Liver (tissue), 9 donors: ENCODE data around the gene RCAN2. TPM values are rescaled to one million over a fixed set of nuclear protein-coding genes. Genes with fewer than 3 reads are reported as not detected.

ENCODE experiments used
- DNase-seq: peaks from one replicate; pipeline ENCODE4 v3.0.0-alpha.2; 2017; ENCODE audit warnings: low spot score
- H3K27ac ChIP-seq, 2 donors: one replicate each; pipeline ENCODE4 v1.7.0; 2013; ENCODE audit warnings: inconsistent platforms in 2 of 2, low read length in 2 of 2, control low read depth in 1 of 2, low read depth in 1 of 2, mild to moderate bottlenecking in 1 of 2
- H3K27me3 ChIP-seq, 4 donors: one replicate each; pipeline versions ENCODE4 v1.6.1 to v1.7.0; 2013; ENCODE audit warnings: low read length in 3 of 4, inconsistent platforms in 1 of 4, mild to moderate bottlenecking in 1 of 4, moderate library complexity in 1 of 4; ENCODE audit not compliant: control insufficient read depth in 4 of 4, insufficient read depth in 4 of 4
- H3K36me3 ChIP-seq, 4 donors: one replicate each; pipeline versions ENCODE4 v1.6.1 to v1.7.0; 2013; ENCODE audit warnings: low read length in 3 of 4, mild to moderate bottlenecking in 3 of 4, low read depth in 1 of 4, moderate library complexity in 1 of 4; ENCODE audit not compliant: control insufficient read depth in 4 of 4, insufficient read depth in 3 of 4
- H3K4me1 ChIP-seq, 4 donors: one replicate each; pipeline versions ENCODE4 v1.6.1 to v1.7.0; 2013; ENCODE audit warnings: low read length in 3 of 4, mild to moderate bottlenecking in 3 of 4, moderate library complexity in 1 of 4; ENCODE audit not compliant: control insufficient read depth in 4 of 4, insufficient read depth in 4 of 4
- H3K4me3 ChIP-seq, 3 donors: one replicate each; pipeline versions ENCODE4 v1.6.1 to v1.7.0; 2013; ENCODE audit warnings: low read length in 3 of 3, control low read depth in 1 of 3, low read depth in 1 of 3, mild to moderate bottlenecking in 1 of 3
- H3K9ac ChIP-seq, 2 donors: one replicate each; pipeline ENCODE4 v1.7.0; 2013; ENCODE audit warnings: low read length in 2 of 2, mild to moderate bottlenecking in 2 of 2, moderate library complexity in 2 of 2, control low read depth in 1 of 2, low read depth in 1 of 2
- H3K9me3 ChIP-seq, 4 donors: one replicate each; pipeline versions ENCODE4 v1.6.1 to v1.7.0; 2013; ENCODE audit warnings: low read length in 3 of 4; ENCODE audit not compliant: control insufficient read depth in 4 of 4
- ATF3 ChIP-seq: IDR thresholded peaks from 2 replicates; pipeline ENCODE4 v1.6.1; 2016; ENCODE audit warnings: antibody characterized with exemption
- CTCF ChIP-seq: fragments of 150-350 bp; IDR thresholded peaks from 2 replicates; pipeline ENCODE4 v1.5.1; 2017; ENCODE audit warnings: improper control_type of control experiment, low read depth, low read length; ENCODE audit not compliant: missing input control
- EGR1 ChIP-seq, 2 donors: IDR thresholded peaks; 2 replicates each; pipeline ENCODE4 v1.6.1; 2016 to 2018; ENCODE audit warnings: antibody characterized with exemption in 2 of 2, low read depth in 2 of 2
- FOXA1 ChIP-seq: IDR thresholded peaks from 2 replicates; pipeline ENCODE4 v1.6.1; 2016; ENCODE audit warnings: antibody characterized with exemption
- FOXA2 ChIP-seq: IDR thresholded peaks from 2 replicates; pipeline ENCODE4 v1.6.1; 2016; ENCODE audit warnings: antibody characterized with exemption
- GABPA ChIP-seq, 2 donors: IDR thresholded peaks in 1 of 2; conservative IDR thresholded peaks in 1 of 2; 2 replicates each; pipeline ENCODE4 v1.6.1; 2016; ENCODE audit warnings: antibody characterized with exemption in 2 of 2, mild to moderate bottlenecking in 1 of 2, moderate library complexity in 1 of 2
- HNF4A ChIP-seq, 2 donors: conservative IDR thresholded peaks; 2 replicates each; pipeline ENCODE4 v1.6.1; 2016; ENCODE audit warnings: antibody characterized with exemption in 2 of 2, mild to moderate bottlenecking in 2 of 2
- HNF4G ChIP-seq: IDR thresholded peaks from 2 replicates; pipeline ENCODE4 v1.6.1; 2016; ENCODE audit warnings: antibody characterized with exemption
- JUND ChIP-seq, 2 donors: IDR thresholded peaks; 2 replicates each; pipeline ENCODE4 v1.6.1; 2016; ENCODE audit warnings: antibody characterized with exemption in 2 of 2
- MAX ChIP-seq: IDR thresholded peaks from 2 replicates; pipeline ENCODE4 v1.6.1; 2016; ENCODE audit warnings: antibody characterized with exemption
- NR2F2 ChIP-seq: IDR thresholded peaks from 2 replicates; pipeline ENCODE4 v1.6.1; 2016; ENCODE audit warnings: antibody characterized with exemption
- RAD21 ChIP-seq, 2 donors: IDR thresholded peaks; 2 replicates each; pipeline ENCODE4 v1.6.1; 2016; ENCODE audit warnings: antibody characterized with exemption in 2 of 2, mild to moderate bottlenecking in 2 of 2
- REST ChIP-seq: IDR thresholded peaks from 2 replicates; pipeline ENCODE4 v1.6.1; 2016; ENCODE audit warnings: antibody characterized with exemption, mild to moderate bottlenecking
- RXRA ChIP-seq, 2 donors: IDR thresholded peaks; 2 replicates each; pipeline ENCODE4 v1.6.1; 2017 to 2018; ENCODE audit warnings: antibody characterized with exemption in 2 of 2, mild to moderate bottlenecking in 1 of 2
- SP1 ChIP-seq: IDR thresholded peaks from 2 replicates; pipeline ENCODE4 v1.6.1; 2018; ENCODE audit warnings: antibody characterized with exemption, mild to moderate bottlenecking
- TAF1 ChIP-seq: conservative IDR thresholded peaks from 2 replicates; pipeline ENCODE4 v1.6.1; 2016; ENCODE audit warnings: antibody characterized with exemption, mild to moderate bottlenecking
- YY1 ChIP-seq: IDR thresholded peaks from 2 replicates; pipeline ENCODE4 v1.6.1; 2016; ENCODE audit warnings: antibody characterized with exemption, mild to moderate bottlenecking
- ZBTB33 ChIP-seq: IDR thresholded peaks from 2 replicates; pipeline ENCODE4 v1.6.1; 2016; ENCODE audit warnings: antibody characterized with exemption
- WGBS: extraction: QIAGEN DNeasy Blood & Tissue Kit; methylation state at CpG from one replicate; pipeline ENCODE4 v1.1.7; 2013; 5-methylcytosine and 5-hydroxymethylcytosine counted together
- polyA plus RNA-seq, 2 donors: library from polyadenylated mRNA; stranded (reverse) in 1 of 2; unstranded in 1 of 2; fragments of 200-250 nt in 1 of 2; fragments of >200 nt in 1 of 2; fragmentation: Nextera tagmentation in 1 of 2; extraction: Ambion mirVana in 1 of 2; gene quantifications; one replicate each; pipeline versions ENCODE4 v1.2.1 to v1.2.3, GENCODE V29; 2013 to 2015
- total RNA-seq, 2 donors: library from RNA; depleted of rRNA; stranded (reverse); fragments of >200 nt; gene quantifications; one replicate each; pipeline ENCODE4 v1.2.3, GENCODE V29; 2014
- donor health status: healthy.
- donor health status: healthy.
- donor health status: healthy.
- donor health status: healthy.
- donor health status: healthy.

RCAN2 gene
- total and polyA plus RNA-seq, 4 donors = 0.19 to 8.2 (median 2.4) TPM

GRCh38 chr6:46302176-46302575 lies 189.1 kb downstream of the RCAN2 start:
- no peak for DNase-seq
- Histone ChIP-seq H3K4me1 (no peaks in the 10 kb centered on the region), H3K9ac (no peak overlapping the region), H3K27ac (no peak overlapping the region), H3K36me3 (no peaks in the 10 kb centered on the region), H3K27me3 (no peaks in the 10 kb centered on the region), H3K9me3 (no peaks in the 10 kb centered on the region), H3K4me3 (no peak overlapping the region)
- TF ChIP-seq ZBTB33 (no peak), TAF1 (no peak), CTCF (no peak), REST (no peak), FOXA2 (no peak), EGR1 (IDR thresholded peaks at IDR 0.05; ENCODE audit: low read depth in 2 of 2) (no peak), SP1 (no peak), RAD21 (IDR thresholded peaks at IDR 0.05) (no peak), NR2F2 (no peak), MAX (no peak), FOXA1 (no peak), HNF4A (conservative IDR thresholded peaks at IDR 0.05) (no peak), ATF3 (no peak), JUND (IDR thresholded peaks at IDR 0.05) (no peak), HNF4G (no peak), GABPA (IDR thresholded peaks at IDR 0.05 in 1 of 2, conservative IDR thresholded peaks at IDR 0.05 in 1 of 2) (no peak), YY1 (no peak)
- WGBS = 97% methylated on average over 3 of the region's 3 CpGs

GRCh38 chr6:46299253-46299652 lies 192.0 kb downstream of the RCAN2 start:
- H3K9me3 ChIP-seq = no peaks in the 10 kb centered on the region
- H3K27me3 ChIP-seq = no peaks in the 10 kb centered on the region
- TF ChIP-seq HNF4G (no peak), REST (no peak), YY1 (no peak), RXRA (IDR thresholded peaks at IDR 0.05) (no peak), JUND (IDR thresholded peaks at IDR 0.05) (no peak), RAD21 (IDR thresholded peaks at IDR 0.05) (no peak), GABPA (IDR thresholded peaks at IDR 0.05 in 1 of 2, conservative IDR thresholded peaks at IDR 0.05 in 1 of 2) (no peak), FOXA2 (no peak)
- no peaks in the 10 kb centered on the region for H3K36me3 ChIP-seq
- H3K27ac ChIP-seq = no peak overlapping the region
- H3K4me1 ChIP-seq = no peaks in the 10 kb centered on the region
- no peak overlapping the region for H3K4me3 ChIP-seq
- H3K9ac ChIP-seq = no peak overlapping the region
- DNase-seq = no peak
